Lower lobe of right lung (tissue), 2 donors: ENCODE data around the gene CD3D. TPM values are rescaled to one million over a fixed set of nuclear protein-coding genes. Genes with fewer than 3 reads are reported as not detected.

ENCODE experiments used
- ATAC-seq, 2 donors: fragments of 200-7000 bp; cut with Tn5 transposase; one replicate each; pipeline ENCODE4 v1.9.1; 2020 to 2022; ENCODE audit warnings: mild to moderate bottlenecking in 2 of 2, moderate library complexity in 2 of 2
- DNase-seq: peaks from one replicate; pipeline ENCODE4 v3.0.0-alpha.2; 2020
- H3K27ac ChIP-seq: fragments of 200-600 bp; one replicate; pipeline ENCODE4 v1.8.0; 2022
- H3K27me3 ChIP-seq: fragments of 200-600 bp; one replicate; pipeline ENCODE4 v1.8.0; 2022; ENCODE audit warnings: low read depth
- H3K36me3 ChIP-seq: fragments of 200-600 bp; one replicate; pipeline ENCODE4 v1.8.0; 2022; ENCODE audit warnings: mild to moderate bottlenecking
- H3K4me1 ChIP-seq: fragments of 200-600 bp; one replicate; pipeline ENCODE4 v1.8.0; 2022
- H3K4me3 ChIP-seq: fragments of 200-600 bp; one replicate; pipeline ENCODE4 v1.8.0; 2022; ENCODE audit warnings: mild to moderate bottlenecking
- H3K9me3 ChIP-seq: fragments of 200-600 bp; one replicate; pipeline ENCODE4 v1.8.0; 2022
- CTCF ChIP-seq: fragments of 200-600 bp; IDR thresholded peaks from one replicate; pipeline ENCODE4 v1.8.0; 2022; ENCODE audit warnings: antibody characterized with exemption, mild to moderate bottlenecking
- intact Hi-C: fragments of 100-400 bp; cut with DNase I; formaldehyde crosslinking; loops from one replicate; pipeline ENCODE4 v1.11.0; 2022
- total RNA-seq: library from RNA; stranded (reverse); fragmentation: NEBNext Ultra II Directional; extraction: Animal tissue kit (Norgen Biotek cat#: 25700); gene quantifications from one replicate; pipeline ENCODE4 v1.2.1, GENCODE V29; 2021
- donor health status: DM: no; HTN: yes; CAD: no; lungs with severe emphysema.

CD3D gene
- total RNA-seq, 1 donor from 2014 or later, result 7.4 TPM

- no peak overlapping the region for H3K27ac ChIP-seq
- H3K4me1 ChIP-seq, result no peaks in the 10 kb centered on the region
- TF ChIP-seq CTCF, result no peak
- H3K9me3 ChIP-seq, result no peaks in the 10 kb centered on the region
- no peak for DNase-seq
- peaks cover 98% of the 10 kb centered on the region for H3K36me3 ChIP-seq
- H3K27me3 ChIP-seq, result no peaks in the 10 kb centered on the region
- intact Hi-C loops, result no loop called here
- ATAC-seq, result no peak
- H3K4me3 ChIP-seq, result no peak overlapping the region
Measured at GRCh38 chr11:118375978-118376377, 33.5 kb upstream of the CD3D start.

- Histone ChIP-seq H3K4me3 (no peak overlapping the region), H3K27ac (no peak overlapping the region), H3K27me3 (no peaks in the 10 kb centered on the region), H3K9me3 (no peaks in the 10 kb centered on the region), H3K36me3 (peaks cover 100% of the 10 kb centered on the region), H3K4me1 (no peaks in the 10 kb centered on the region)
- no peak for TF ChIP-seq CTCF
- DNase-seq, result no peak
- intact Hi-C loops, result no loop called here
- ATAC-seq, result no peak
Measured at GRCh38 chr11:118374729-118375128, 32.2 kb upstream of the CD3D start.

GRCh38 chr11:118373871-118374270, 31.4 kb upstream of the CD3D start:
- ATAC-seq, result no peak
- DNase-seq, result no peak
- H3K36me3 ChIP-seq, result peaks cover 100% of the 10 kb centered on the region
- no peaks in the 10 kb centered on the region for H3K4me1 ChIP-seq
- no peaks in the 10 kb centered on the region for H3K27me3 ChIP-seq
- no peak overlapping the region for H3K27ac ChIP-seq
- TF ChIP-seq CTCF, result no peak
- H3K9me3 ChIP-seq, result no peaks in the 10 kb centered on the region
- intact Hi-C loops, result no loop called here
- no peak overlapping the region for H3K4me3 ChIP-seq

- no peak overlapping the region for H3K27ac ChIP-seq
- no peak for ATAC-seq
Measured at GRCh38 chr11:118373263-118373662, 30.8 kb upstream of the CD3D start.

GRCh38 chr11:118370774-118371173, 28.3 kb upstream of the CD3D start:
- Histone ChIP-seq H3K4me3 (no peak overlapping the region), H3K27ac (no peak overlapping the region), H3K36me3 (peaks cover 99% of the 10 kb centered on the region), H3K27me3 (no peaks in the 10 kb centered on the region), H3K4me1 (no peaks in the 10 kb centered on the region), H3K9me3 (no peaks in the 10 kb centered on the region)
- intact Hi-C loops, result no loop called here
- TF ChIP-seq CTCF, result no peak
- ATAC-seq (no peak), DNase-seq (no peak)

More at GRCh38 chr11:118373263-118373662, 30.8 kb upstream of the CD3D start:
- intact Hi-C loops, result no loop called here
- H3K4me1 ChIP-seq, result no peaks in the 10 kb centered on the region
- H3K9me3 ChIP-seq, result no peaks in the 10 kb centered on the region
- no peak for DNase-seq
- no peak overlapping the region for H3K4me3 ChIP-seq
- TF ChIP-seq CTCF, result no peak
- H3K27me3 ChIP-seq, result no peaks in the 10 kb centered on the region
- peaks cover 100% of the 10 kb centered on the region for H3K36me3 ChIP-seq

GRCh38 chr11:118366287-118366686, 23.8 kb upstream of the CD3D start:
- no peak for ATAC-seq
- no peaks in the 10 kb centered on the region for H3K27me3 ChIP-seq
- no peaks in the 10 kb centered on the region for H3K9me3 ChIP-seq
- no peak overlapping the region for H3K27ac ChIP-seq
- intact Hi-C loops, result no loop called here
- no peak overlapping the region for H3K4me3 ChIP-seq
- no peak for DNase-seq
- H3K4me1 ChIP-seq, result peaks cover 10% of the 10 kb centered on the region
- no peak for TF ChIP-seq CTCF
- peaks cover 86% of the 10 kb centered on the region for H3K36me3 ChIP-seq
